T follicular helper cell (primary cell): ENCODE results near the gene SV2B.

Experiments used
- DNase-seq: peaks from one replicate; pipeline ENCODE4 v3.0.0-alpha.2; 2020; ENCODE audit warnings: low read depth

Gene SV2B

GRCh38 chr15:91192285-91192684 lies 92.2 kb downstream of the SV2B start:
- DNase-seq, result no peak

GRCh38 chr15:91192690-91193377 lies 92.8 kb downstream of the SV2B start:
- no peak for DNase-seq

GRCh38 chr15:91193378-91193720 lies 93.3 kb downstream of the SV2B start:
- no peak for DNase-seq

GRCh38 chr15:91196127-91196526 lies 96.1 kb downstream of the SV2B start:
- DNase-seq, result no peak

GRCh38 chr15:91196768-91197167 lies 96.7 kb downstream of the SV2B start:
- no peak for DNase-seq

GRCh38 chr15:91199511-91199910 lies 99.5 kb downstream of the SV2B start:
- DNase-seq, result no peak

GRCh38 chr15:91200101-91200754 lies 100.2 kb downstream of the SV2B start:
- DNase-seq, result no peak

GRCh38 chr15:91202510-91203102 lies 102.5 kb downstream of the SV2B start:
- DNase-seq, result no peak

GRCh38 chr15:91203619-91204203 lies 103.7 kb downstream of the SV2B start:
- no peak for DNase-seq

GRCh38 chr15:91208371-91208770 lies 108.3 kb downstream of the SV2B start:
- DNase-seq, result no peak

- no peak for DNase-seq
Observed at GRCh38 chr15:91209318-91209717, 109.3 kb downstream of the SV2B start.

GRCh38 chr15:91209726-91210125 lies 109.7 kb downstream of the SV2B start:
- no peak for DNase-seq

- no peak for DNase-seq
Observed at GRCh38 chr15:91214675-91215590, 114.9 kb downstream of the SV2B start.

GRCh38 chr15:91216000-91216399 lies 115.9 kb downstream of the SV2B start:
- DNase-seq, result no peak

- no peak for DNase-seq
Observed at GRCh38 chr15:91219206-91219605, 119.1 kb downstream of the SV2B start.

- no peak for DNase-seq
Observed at GRCh38 chr15:91222052-91222451, 122.0 kb downstream of the SV2B start.

- no peak for DNase-seq
Observed at GRCh38 chr15:91223863-91224262, 123.8 kb downstream of the SV2B start.

- DNase-seq, result no peak
Observed at GRCh38 chr15:91224755-91225380, 124.8 kb downstream of the SV2B start.

- no peak for DNase-seq
Observed at GRCh38 chr15:91225741-91226140, 125.7 kb downstream of the SV2B start.

GRCh38 chr15:91227117-91227516 lies 127.1 kb downstream of the SV2B start:
- DNase-seq, result no peak

GRCh38 chr15:91227766-91228165 lies 127.7 kb downstream of the SV2B start:
- no peak for DNase-seq

- DNase-seq, result no peak
Observed at GRCh38 chr15:91228383-91228782, 128.3 kb downstream of the SV2B start.
